Measurements from ENCODE around the gene PLCB4.
"Not testable (repeated sequence)": the region's sequence is repeated elsewhere in the genome, so short reads cannot be mapped to it uniquely, and the experiment has no call there.

PLCB4 gene

DNA sequence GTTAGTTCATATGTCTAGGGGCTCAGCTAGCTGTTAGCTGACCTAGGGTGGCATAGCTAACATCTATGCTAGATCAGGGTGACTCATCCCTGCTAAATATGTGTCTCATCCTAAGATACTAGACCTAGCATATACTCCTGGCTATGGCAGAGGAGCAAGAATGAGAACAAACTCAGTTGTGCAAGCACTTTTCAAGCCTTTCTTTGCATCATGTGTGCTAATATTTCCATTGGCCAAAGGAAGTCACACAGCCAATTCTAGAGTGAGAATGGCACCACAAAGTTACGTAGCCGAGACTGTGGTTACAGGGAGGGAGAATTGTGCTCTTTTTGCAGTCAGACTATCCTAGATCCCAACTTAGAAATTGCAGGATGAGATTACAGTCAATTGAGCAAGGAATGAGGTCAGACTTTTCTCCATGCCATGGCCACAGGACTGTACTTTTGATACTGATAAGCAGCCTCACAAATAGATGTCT, 78.7 kb downstream of the PLCB4 start:
- CTCF ChIA-PET: no interaction called here
- DNase-seq (ENCODE audit: low read depth, low spot score): no peak
- no peak overlapping the region for H3K4me3 ChIP-seq (ENCODE audit: low read depth, low read length)
- POLR2A ChIA-PET: no interaction called here
- no peak for TF ChIP-seq CTCF (IDR thresholded peaks at IDR 0.05; ENCODE audit: insufficient read depth, low read length, missing control alignments)

- POLR2A ChIA-PET: no interaction called here
- DNase-seq (ENCODE audit: low read depth, low spot score): no peak
- no peak for TF ChIP-seq CTCF (IDR thresholded peaks at IDR 0.05; ENCODE audit: insufficient read depth, low read length, missing control alignments)
- CTCF ChIA-PET: no interaction called here
- no peak overlapping the region for H3K4me3 ChIP-seq (ENCODE audit: low read depth, low read length)
Observed at GRCh38 chr20:9148291-9148690, 79.4 kb downstream of the PLCB4 start.

GRCh38 chr20:9149087-9149486, 80.2 kb downstream of the PLCB4 start:
- no peak overlapping the region for H3K4me3 ChIP-seq (ENCODE audit: low read depth, low read length)
- CTCF ChIA-PET: no interaction called here
- no peak for DNase-seq (ENCODE audit: low read depth, low spot score)
- POLR2A ChIA-PET: no interaction called here
- TF ChIP-seq CTCF (IDR thresholded peaks at IDR 0.05; ENCODE audit: insufficient read depth, low read length, missing control alignments): no peak

- DNase-seq (ENCODE audit: low read depth, low spot score): no peak
- CTCF ChIA-PET: interaction anchor here (1.4 kb wide), 1 partner anchor 11 kb away, joined by 3 read pairs; no protein-coding TSS in a partner anchor
- TF ChIP-seq CTCF (IDR thresholded peaks at IDR 0.05; ENCODE audit: insufficient read depth, low read length, missing control alignments): no peak
- no peak overlapping the region for H3K4me3 ChIP-seq (ENCODE audit: low read depth, low read length)
- POLR2A ChIA-PET: no interaction called here
Observed at GRCh38 chr20:9149796-9150195, 80.9 kb downstream of the PLCB4 start.

GRCh38 chr20:9150679-9151078, 81.8 kb downstream of the PLCB4 start:
- CTCF ChIA-PET: interaction anchor here (1.4 kb wide), 1 partner anchor 12 kb away, joined by 3 read pairs; no protein-coding TSS in a partner anchor
- no peak for DNase-seq (ENCODE audit: low read depth, low spot score)
- H3K4me3 ChIP-seq (ENCODE audit: low read depth, low read length): no peak overlapping the region
- POLR2A ChIA-PET: no interaction called here
- no peak for TF ChIP-seq CTCF (IDR thresholded peaks at IDR 0.05; ENCODE audit: insufficient read depth, low read length, missing control alignments)

DNA sequence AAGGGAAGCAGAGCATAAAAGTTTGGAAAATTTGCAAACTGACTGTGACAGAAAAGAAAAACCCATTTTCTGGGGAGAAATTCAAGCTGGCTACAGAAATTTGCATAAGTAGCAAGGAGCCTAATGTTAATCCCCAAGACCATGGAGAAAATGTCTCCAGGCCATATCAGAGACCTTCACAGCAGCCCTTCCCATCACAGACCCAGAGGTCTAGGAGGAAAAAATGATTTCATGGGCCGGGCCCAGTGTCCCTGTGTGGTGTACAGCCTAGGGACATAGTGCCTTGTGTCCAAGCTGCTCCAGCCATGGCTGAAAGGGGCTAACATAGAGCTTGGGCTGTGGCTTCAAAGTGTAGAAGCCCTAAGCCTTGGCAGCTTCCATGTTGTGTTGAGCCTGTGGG, 83.3 kb downstream of the PLCB4 start:
- CTCF ChIA-PET; DNase-seq (ENCODE audit: low read depth, low spot score); H3K4me3 ChIP-seq (ENCODE audit: low read depth, low read length); POLR2A ChIA-PET: not testable (repeated sequence)

- TF ChIP-seq CTCF (IDR thresholded peaks at IDR 0.05; ENCODE audit: insufficient read depth, low read length, missing control alignments): no peak
- no peak for DNase-seq (ENCODE audit: low read depth, low spot score)
- no peak overlapping the region for H3K4me3 ChIP-seq (ENCODE audit: low read depth, low read length)
- POLR2A ChIA-PET: no interaction called here
- CTCF ChIA-PET: no interaction called here
Observed at GRCh38 chr20:9154464-9155024, 85.7 kb downstream of the PLCB4 start.

Measured in AG04449 (cell line).